GM18951 (cell line): ENCODE results near the gene SERPINH1.

Experiments used
- POLR2A ChIP-seq: IDR thresholded peaks from 4 replicates; pipeline ENCODE4 v1.6.1; 2011; ENCODE audit warnings: mild to moderate bottlenecking; ENCODE audit not compliant: insufficient read length, insufficient read depth; ENCODE audit errors: extremely low read depth
- in situ Hi-C: fragments of 300-500 bp; cut with MboI; formaldehyde crosslinking; loops from one replicate; pipeline ENCODE4 v1.12.0; 2022; ENCODE audit warnings: low sequenced_read_pairs, mixed read lengths, inconsistent platforms; ENCODE audit not compliant: unreplicated experiment

SERPINH1 gene

GRCh38 chr11:75554258-75555022 is 7.6 kb upstream of the SERPINH1 start:
- no peak for TF ChIP-seq POLR2A
- in situ Hi-C loops, result no loop called here

GRCh38 chr11:75555079-75555811 is 6.8 kb upstream of the SERPINH1 start:
- in situ Hi-C loops, result no loop called here
- TF ChIP-seq POLR2A, result no peak

- no peak for TF ChIP-seq POLR2A
- in situ Hi-C loops, result no loop called here
Observed at GRCh38 chr11:75556275-75556674, 5.8 kb upstream of the SERPINH1 start.

GRCh38 chr11:75557666-75558494 is 4.2 kb upstream of the SERPINH1 start:
- in situ Hi-C loops, result no loop called here
- TF ChIP-seq POLR2A, result no peak

- no peak for TF ChIP-seq POLR2A
- in situ Hi-C loops, result no loop called here
Observed at GRCh38 chr11:75558939-75559843, 2.9 kb upstream of the SERPINH1 start.

- TF ChIP-seq POLR2A, result no peak
- in situ Hi-C loops, result no loop called here
Observed at GRCh38 chr11:75560644-75561043, 1.4 kb upstream of the SERPINH1 start.

GRCh38 chr11:75561426-75562047 is 516 bp upstream of the SERPINH1 start:
- no peak for TF ChIP-seq POLR2A
- in situ Hi-C loops, result no loop called here

GRCh38 chr11:75562836-75563484 is 907 bp downstream of the SERPINH1 start:
- peak; percentile 2 for TF ChIP-seq POLR2A
- in situ Hi-C loops, result no loop called here

- TF ChIP-seq POLR2A, result no peak
- in situ Hi-C loops, result no loop called here
Observed at GRCh38 chr11:75563501-75563977, 1.5 kb downstream of the SERPINH1 start.

GRCh38 chr11:75563978-75564552 is 2.0 kb downstream of the SERPINH1 start:
- no peak for TF ChIP-seq POLR2A
- in situ Hi-C loops, result no loop called here

- in situ Hi-C loops, result no loop called here
- TF ChIP-seq POLR2A, result no peak
Observed at GRCh38 chr11:75565221-75565814, 3.3 kb downstream of the SERPINH1 start.
